Suppressor macrophage (primary cell): ENCODE results near the gene PRMT3.
A peak's percentile ranks its signal among the peaks of the same experiment; 100 is the strongest.
"Not testable (repeated sequence)": the region's sequence is repeated elsewhere in the genome, so short reads cannot be mapped to it uniquely, and the experiment has no call there.

Experiments used
- DNase-seq, 4 experiments: peaks; one replicate each; pipeline ENCODE4 v3.0.0-alpha.2; 2020 to 2022

PRMT3 gene

DNA sequence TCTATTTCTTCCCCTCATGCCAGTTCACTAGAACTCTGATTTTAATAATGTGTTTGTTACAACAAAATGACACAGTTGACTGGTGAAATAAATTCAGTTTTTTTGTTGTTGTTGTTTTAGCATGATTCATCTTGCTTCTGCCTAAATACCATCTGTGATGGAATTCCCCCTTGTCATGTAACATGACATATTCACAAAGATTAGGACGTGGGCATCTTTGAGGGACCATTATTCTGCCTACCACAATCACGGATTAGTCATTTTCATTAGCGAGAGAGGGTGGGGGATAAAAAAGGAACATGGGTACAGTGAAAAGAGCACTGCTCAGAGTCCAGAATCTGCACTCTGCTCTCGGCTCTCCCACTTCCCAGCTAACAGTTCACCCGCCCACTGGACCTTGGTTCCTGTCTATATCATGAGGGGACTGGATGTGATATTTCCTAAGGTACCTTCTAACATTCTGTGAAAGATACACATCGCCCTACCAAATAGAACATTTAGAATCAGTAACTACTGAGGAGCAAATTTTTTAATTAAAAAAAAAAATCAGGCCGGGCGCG is 12.7 kb upstream of the PRMT3 start:
- DNase-seq = peak in 3 of 4 experiments; percentile 33 to 46 (median 44)

GRCh38 chr11:20376162-20376730 is 11.3 kb upstream of the PRMT3 start:
- DNase-seq = no peak

DNA sequence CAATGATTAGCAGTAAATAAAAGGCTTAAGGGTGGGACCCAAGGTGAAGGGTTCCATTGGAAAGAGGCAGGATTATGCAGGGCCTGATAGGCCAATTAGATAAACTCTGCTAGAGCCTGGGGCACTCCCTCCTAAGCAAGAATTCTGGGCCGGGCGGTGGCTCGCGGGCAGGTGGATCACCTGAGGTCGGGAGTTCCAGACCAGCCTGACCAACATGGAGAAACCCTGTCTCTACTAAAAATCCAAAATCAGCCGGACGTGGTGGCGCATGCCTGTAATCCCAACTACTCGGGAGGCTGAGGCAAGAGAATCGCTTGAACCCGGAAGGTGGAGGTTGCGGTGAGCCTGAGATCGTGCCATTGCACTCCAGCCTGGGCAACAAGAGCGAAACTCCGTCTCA is 1.5 kb upstream of the PRMT3 start:
- DNase-seq = not testable (repeated sequence)

GRCh38 chr11:20388096-20389055 is 860 bp downstream of the PRMT3 start:
- peak in 2 of 4 experiments; percentile 27 to 51 for DNase-seq

- DNase-seq = peak; percentile 29 to 64 (median 46)
Measured at GRCh38 chr11:20397281-20397680, 9.8 kb downstream of the PRMT3 start.

- DNase-seq = no peak
Measured at GRCh38 chr11:20399498-20399897, 12.0 kb downstream of the PRMT3 start.

DNA sequence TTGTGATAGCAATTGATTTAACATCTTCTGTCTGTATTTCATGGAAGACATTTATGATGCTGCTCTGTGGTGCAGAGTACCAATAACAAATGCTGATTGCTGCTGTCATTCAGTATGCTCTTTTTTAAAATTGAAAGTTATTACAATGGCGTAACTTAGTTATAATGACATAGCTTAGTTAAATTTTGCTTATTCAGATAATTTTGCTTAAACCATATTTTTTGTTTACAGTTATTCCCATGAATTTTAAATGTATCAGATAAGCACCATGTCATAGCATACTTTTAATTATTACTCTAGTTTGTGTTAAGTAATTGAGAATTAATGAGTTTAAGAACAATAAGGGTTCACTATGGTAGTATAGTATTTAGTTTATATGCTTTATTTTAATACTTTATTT is 15.5 kb downstream of the PRMT3 start:
- DNase-seq = no peak

- no peak for DNase-seq
Measured at GRCh38 chr11:20406484-20406883, 19.0 kb downstream of the PRMT3 start.

DNA sequence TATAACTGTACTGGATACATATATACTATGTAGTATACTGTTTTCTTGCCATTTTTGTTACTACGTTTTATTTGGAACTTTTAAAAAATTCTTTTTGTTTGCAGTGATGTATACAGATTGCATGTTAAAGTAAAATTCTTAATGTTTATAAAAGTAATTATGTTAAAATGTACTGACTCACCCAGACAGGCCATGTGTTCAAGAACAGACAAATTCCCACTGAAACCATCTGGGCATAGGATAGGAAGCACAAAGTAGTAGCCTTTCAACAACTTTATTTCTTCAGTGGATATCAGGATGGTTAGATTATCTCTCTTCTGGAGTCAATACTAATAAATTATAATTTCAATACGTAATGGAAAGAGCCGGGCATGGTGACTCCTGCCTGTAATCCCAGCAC is 19.8 kb downstream of the PRMT3 start:
- no peak for DNase-seq

DNA sequence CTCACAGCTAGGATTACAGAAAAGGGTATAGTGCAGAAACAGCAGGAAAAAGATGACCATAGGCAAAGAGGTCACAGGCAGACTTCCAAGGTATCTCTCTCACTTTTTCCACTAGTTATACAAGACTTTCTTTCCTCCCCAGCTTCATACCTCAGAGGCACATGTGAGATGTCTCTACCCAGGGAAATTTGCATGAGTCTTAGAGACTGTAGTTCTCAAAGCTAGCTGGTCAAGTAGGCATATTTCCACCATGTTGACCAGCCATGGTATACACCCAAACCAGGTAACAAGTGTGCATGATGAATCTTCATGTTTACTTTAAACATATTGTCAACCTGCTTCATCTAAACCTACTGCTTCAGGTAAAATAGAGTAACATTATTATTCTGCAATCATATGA is 27.9 kb downstream of the PRMT3 start:
- no peak for DNase-seq

GRCh38 chr11:20417771-20418170 is 30.3 kb downstream of the PRMT3 start:
- DNase-seq = no peak

DNA sequence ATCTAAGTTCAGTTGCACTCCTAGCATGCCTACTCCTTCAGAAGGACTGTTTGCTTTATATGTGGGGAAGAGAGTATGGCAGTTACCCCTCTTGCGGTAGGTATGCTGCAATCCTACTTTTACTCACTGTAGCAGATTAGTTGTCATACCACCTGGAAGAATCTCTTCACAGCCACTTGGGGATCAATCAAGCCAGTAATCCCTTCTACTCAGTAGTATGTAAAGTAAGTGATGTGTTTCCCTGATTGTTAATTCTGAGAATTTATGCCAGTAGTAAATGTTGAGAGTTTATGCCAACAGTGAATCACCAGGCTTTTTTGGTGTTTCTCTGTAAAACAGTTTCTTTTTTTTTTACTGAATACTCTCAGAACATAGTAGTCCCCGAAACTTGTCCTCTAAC is 34.4 kb downstream of the PRMT3 start:
- no peak for DNase-seq

GRCh38 chr11:20429216-20429615 is 41.7 kb downstream of the PRMT3 start:
- no peak for DNase-seq

DNA sequence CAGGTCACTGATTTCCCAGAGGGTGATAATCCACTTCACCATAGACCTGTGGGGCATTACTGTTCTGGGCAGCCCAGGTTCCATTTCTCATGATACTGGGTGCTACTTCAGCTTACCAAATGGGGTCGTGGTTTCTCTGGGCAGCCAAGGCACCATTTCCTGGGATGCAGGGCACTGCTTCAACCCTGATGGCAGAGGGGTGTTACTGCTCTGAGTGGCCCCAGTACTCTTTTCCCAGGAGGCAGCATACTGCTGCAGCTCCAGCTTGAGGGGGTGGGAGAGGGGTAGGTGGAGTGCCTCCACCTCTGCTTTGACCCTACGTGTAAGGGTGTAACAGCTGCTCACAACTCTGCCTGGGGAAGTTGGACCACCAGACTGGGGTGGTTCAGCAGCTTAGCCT is 51.1 kb downstream of the PRMT3 start:
- no peak for DNase-seq

- peak in 2 of 4 experiments; percentile 24 to 37 for DNase-seq
Measured at GRCh38 chr11:20443596-20443995, 56.1 kb downstream of the PRMT3 start.

- no peak for DNase-seq
Measured at GRCh38 chr11:20444535-20444934, 57.0 kb downstream of the PRMT3 start.

DNA sequence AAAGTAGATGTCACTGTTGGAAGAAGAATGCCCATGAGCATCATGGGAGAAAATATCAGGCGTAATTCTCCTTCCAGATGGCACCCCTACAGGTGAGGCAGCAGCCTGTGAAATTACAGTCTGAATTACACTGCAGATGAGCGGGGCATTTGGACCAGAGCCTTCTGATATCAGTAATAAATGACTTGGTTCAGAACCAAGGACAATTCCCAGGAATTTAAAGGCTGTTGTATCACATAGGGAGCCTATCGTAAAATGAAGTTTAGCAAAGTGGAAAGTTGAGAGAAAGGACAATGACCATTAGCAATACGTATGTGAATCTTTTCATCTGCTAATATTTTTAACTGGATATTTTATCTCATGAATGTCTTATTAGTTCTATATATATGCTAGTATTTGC is 61.3 kb downstream of the PRMT3 start:
- no peak for DNase-seq

GRCh38 chr11:20450829-20451228 is 63.3 kb downstream of the PRMT3 start:
- DNase-seq = no peak

- peak; percentile 23 to 64 (median 40) for DNase-seq
Measured at GRCh38 chr11:20451568-20451967, 64.1 kb downstream of the PRMT3 start.

DNA sequence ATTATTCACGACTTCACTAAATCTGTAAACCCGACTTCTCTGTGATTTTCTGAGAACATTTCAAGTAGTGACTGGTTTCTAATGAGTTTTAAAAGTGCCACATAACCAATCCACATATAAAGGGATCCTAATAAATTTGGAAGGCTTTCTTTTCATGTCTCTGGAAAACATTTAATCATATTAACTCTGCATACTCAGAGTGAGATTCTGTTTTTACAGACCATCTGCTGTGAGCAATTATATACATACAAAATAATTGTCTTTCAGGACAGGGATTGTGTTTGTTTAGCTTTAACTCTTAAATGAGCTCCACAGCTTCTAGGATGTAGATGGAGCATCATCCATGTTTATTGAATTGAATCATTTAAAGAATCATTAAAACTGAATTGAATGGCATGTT is 65.1 kb downstream of the PRMT3 start:
- DNase-seq = no peak

- DNase-seq = no peak
Measured at GRCh38 chr11:20453657-20454316, 66.3 kb downstream of the PRMT3 start.

GRCh38 chr11:20457001-20457799 is 69.7 kb downstream of the PRMT3 start:
- no peak for DNase-seq
